GM12801 (cell line): ENCODE results near the gene TMEM258.

Source experiments
- CTCF ChIP-seq: IDR thresholded peaks from one replicate; pipeline ENCODE4 v1.5.1; 2011; ENCODE audit warnings: control low read depth; ENCODE audit not compliant: insufficient read length; ENCODE audit errors: extremely low read depth

TMEM258 gene

GRCh38 chr11:61769946-61770683 is 22.3 kb downstream of the TMEM258 start:
- TF ChIP-seq CTCF: no peak

- TF ChIP-seq CTCF: no peak
Measured at GRCh38 chr11:61769169-61769920, 23.1 kb downstream of the TMEM258 start.

GRCh38 chr11:61768376-61769076 is 23.9 kb downstream of the TMEM258 start:
- no peak for TF ChIP-seq CTCF

- TF ChIP-seq CTCF: no peak
Measured at GRCh38 chr11:61766353-61766841, 26.0 kb downstream of the TMEM258 start.

- TF ChIP-seq CTCF: no peak
Measured at GRCh38 chr11:61765550-61766253, 26.7 kb downstream of the TMEM258 start.

- TF ChIP-seq CTCF: no peak
Measured at GRCh38 chr11:61764606-61765260, 27.7 kb downstream of the TMEM258 start.
